Measurements from ENCODE around the gene TOLLIP.
A peak's percentile ranks its signal among the peaks of the same experiment; 100 is the strongest.
"Not testable (repeated sequence)": the region's sequence is repeated elsewhere in the genome, so short reads cannot be mapped to it uniquely, and the experiment has no call there.

The TOLLIP gene

GRCh38 chr11:1280116-1281035 is 29.1 kb downstream of the TOLLIP start:
- no peak for DNase-seq

- DNase-seq: no peak
These were observed 29.8 kb downstream of the TOLLIP start for GRCh38 chr11:1279674-1280055.

- DNase-seq: no peak
These were observed 30.4 kb downstream of the TOLLIP start for GRCh38 chr11:1278766-1279673.

GRCh38 chr11:1277936-1278512 is 31.4 kb downstream of the TOLLIP start:
- no peak for DNase-seq

GRCh38 chr11:1276866-1277615 is 32.4 kb downstream of the TOLLIP start:
- no peak for DNase-seq

GRCh38 chr11:1276041-1276790 is 33.2 kb downstream of the TOLLIP start:
- DNase-seq: no peak

- no peak for DNase-seq
These were observed 34.4 kb downstream of the TOLLIP start for GRCh38 chr11:1275021-1275420.

- no peak for DNase-seq
These were observed 34.9 kb downstream of the TOLLIP start for GRCh38 chr11:1274501-1274900.

- no peak for DNase-seq
These were observed 36.9 kb downstream of the TOLLIP start for GRCh38 chr11:1272531-1272930.

- no peak for DNase-seq
These were observed 37.5 kb downstream of the TOLLIP start for GRCh38 chr11:1271927-1272326.

GRCh38 chr11:1271406-1271805 is 38.0 kb downstream of the TOLLIP start:
- no peak for DNase-seq

GRCh38 chr11:1271002-1271401 is 38.4 kb downstream of the TOLLIP start:
- DNase-seq: no peak

GRCh38 chr11:1270476-1270875 is 39.0 kb downstream of the TOLLIP start:
- DNase-seq: no peak

GRCh38 chr11:1269957-1270356 is 39.5 kb downstream of the TOLLIP start:
- DNase-seq: no peak

- DNase-seq: no peak
These were observed 41.9 kb downstream of the TOLLIP start for GRCh38 chr11:1267441-1268100.

- DNase-seq: not testable (repeated sequence)
These were observed 42.5 kb downstream of the TOLLIP start for GRCh38 chr11:1266976-1267375.

- not testable (repeated sequence) for DNase-seq
These were observed 44.0 kb downstream of the TOLLIP start for GRCh38 chr11:1265480-1265879.

GRCh38 chr11:1264444-1264843 is 45.0 kb downstream of the TOLLIP start:
- DNase-seq: peak; percentile 24

GRCh38 chr11:1263010-1263409 is 46.4 kb downstream of the TOLLIP start:
- DNase-seq: no peak

- peak; percentile 83 to 89 for DNase-seq
These were observed 47.0 kb downstream of the TOLLIP start for GRCh38 chr11:1262172-1263006.

Data from stimulated activated CD4-positive, alpha-beta T cell treated with anti-CD3 and anti-CD28 coated beads, Interleukin-2, amount 100 ng/mL, for 48 hours (primary cell).